A673 (cell line): ENCODE data around the gene MSMO1. TPM values are rescaled to one million over a fixed set of nuclear protein-coding genes. Genes with fewer than 3 reads are reported as not detected.
A peak's percentile ranks its signal among the peaks of the same experiment; 100 is the strongest.

Source experiments
- BruUV-seq: library from RNA; stranded (reverse); fragments of 400-500 nt; replicated peaks from 2 replicates; lab custom pipeline; 2021; lab: Mats Ljungman, UMichigan
- CTCF ChIA-PET: fragments of 300-600 bp; sonication (Branson Sonifier 250); formaldehyde crosslinking; loops from one replicate; lab custom pipeline; 2022; ENCODE audit warnings: antibody characterized with exemption; lab: Charles Lee
- POLR2A ChIA-PET: fragments of 300-600 bp; sonication (Branson Sonifier 250); formaldehyde crosslinking; loops from one replicate; lab custom pipeline; 2022; ENCODE audit warnings: antibody characterized with exemption; ENCODE audit not compliant: low non-redundant PET; lab: Charles Lee
- DNase-seq: peaks from one replicate; pipeline ENCODE4 v3.0.0-alpha.2; 2015; ENCODE audit warnings: low spot score
- H3K27ac ChIP-seq: fragments of 200-600 bp; sonication (generic); 2 replicates; pipeline ENCODE4 v1.5.1; 2016; ENCODE audit warnings: mixed run types, low read depth, mild to moderate bottlenecking, mixed read lengths, antibody characterized with exemption, low read length; ENCODE audit not compliant: poor library complexity, severe bottlenecking
- H3K27me3 ChIP-seq: fragments of 200-600 bp; sonication (generic); replicated peaks from 2 replicates; pipeline ENCODE4 v1.6.1; 2017; ENCODE audit warnings: mixed run types, low read depth, mild to moderate bottlenecking, mixed read lengths, antibody characterized with exemption, low read length; ENCODE audit not compliant: insufficient read depth, poor library complexity
- H3K36me3 ChIP-seq: fragments of 200-600 bp; sonication (generic); 2 replicates; pipeline ENCODE4 v1.6.1; 2016; ENCODE audit warnings: mixed run types, mild to moderate bottlenecking, mixed read lengths, antibody characterized with exemption, low read length; ENCODE audit not compliant: insufficient read depth, poor library complexity, severe bottlenecking
- H3K4me1 ChIP-seq: fragments of 200-600 bp; sonication (generic); 2 replicates; pipeline ENCODE4 v1.6.1; 2017; ENCODE audit warnings: mixed run types, mild to moderate bottlenecking, mixed read lengths, antibody characterized with exemption, low read length; ENCODE audit not compliant: insufficient read depth, poor library complexity, severe bottlenecking
- H3K4me3 ChIP-seq: fragments of 200-600 bp; sonication (generic); 2 replicates; pipeline ENCODE4 v1.5.1; 2016; ENCODE audit warnings: low read depth, mixed run types, mild to moderate bottlenecking, mixed read lengths, low read length; ENCODE audit not compliant: poor library complexity, severe bottlenecking
- H3K9me3 ChIP-seq: fragments of 200-600 bp; sonication (generic); 2 replicates; pipeline ENCODE4 v1.6.1; 2016; ENCODE audit warnings: mixed run types, low read depth, mild to moderate bottlenecking, mixed read lengths, antibody characterized with exemption, low read length; ENCODE audit not compliant: poor library complexity, severe bottlenecking
- EZH2 ChIP-seq: fragments of 200-600 bp; sonication (generic); IDR thresholded peaks from 2 replicates; pipeline ENCODE4 v1.6.1; 2017; ENCODE audit warnings: borderline replicate concordance, low read depth, mild to moderate bottlenecking, mixed read lengths, antibody characterized with exemption, low read length; ENCODE audit not compliant: poor library complexity, severe bottlenecking
- intact Hi-C: fragments of 100-400 bp; cut with micrococcal nuclease; formaldehyde crosslinking; loops from one replicate; pipeline ENCODE4 v1.10.0; 2022; ENCODE audit not compliant: unreplicated experiment
- total RNA-seq: library from RNA; stranded (reverse); gene quantifications from 2 replicates; pipeline ENCODE4 v1.2.3, GENCODE V29; 2021
- TF ChIP-seq, protein P1 (sequence below): fragments of 300-800, 200-600 bp; sonication (generic); conservative IDR thresholded peaks from 2 replicates; pipeline ENCODE4 v1.5.1; 2017; ENCODE audit warnings: low read depth, mild to moderate bottlenecking, antibody characterized with exemption, low read length, moderate library complexity, mixed read lengths

The MSMO1 gene
- total RNA-seq, 1 experiment from 2014 or later = 137 TPM

DNA sequence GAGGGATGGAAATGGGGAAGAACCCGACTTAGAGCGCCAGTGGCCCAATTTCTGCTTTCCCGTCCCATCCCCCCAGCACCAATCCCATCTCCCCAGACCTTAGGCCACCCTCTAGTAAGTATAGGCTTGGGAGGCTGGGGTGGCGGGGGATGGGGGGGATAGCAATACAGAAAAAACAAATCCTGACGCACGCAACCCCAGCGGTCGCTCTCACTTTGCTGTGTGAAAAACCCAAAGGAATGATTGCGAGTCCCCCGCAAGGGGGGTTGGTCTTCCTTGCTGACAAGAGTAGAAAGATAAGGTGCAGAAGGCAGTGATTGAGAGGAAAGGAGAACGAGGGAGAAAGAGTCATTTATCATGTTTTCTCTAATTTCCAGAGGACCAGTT is 52.2 kb downstream of the MSMO1 start:
- no peak overlapping the region for H3K27ac ChIP-seq
- intact Hi-C loops = loop anchor here (5.0 kb wide), 1 partner anchor 83 kb away; no protein-coding TSS in a partner anchor
- DNase-seq = no peak
- POLR2A ChIA-PET = no interaction called here
- CTCF ChIA-PET = no interaction called here
- peak overlapping the region; percentile 64 for H3K4me3 ChIP-seq
- H3K9me3 ChIP-seq = no peaks in the 10 kb centered on the region
- H3K27me3 ChIP-seq = no peaks in the 10 kb centered on the region
- H3K36me3 ChIP-seq = no peaks in the 10 kb centered on the region
- peaks cover 26% of the 10 kb centered on the region for H3K4me1 ChIP-seq
- no peak for TF ChIP-seq EZH2
- TF ChIP-seq, protein P1, sequence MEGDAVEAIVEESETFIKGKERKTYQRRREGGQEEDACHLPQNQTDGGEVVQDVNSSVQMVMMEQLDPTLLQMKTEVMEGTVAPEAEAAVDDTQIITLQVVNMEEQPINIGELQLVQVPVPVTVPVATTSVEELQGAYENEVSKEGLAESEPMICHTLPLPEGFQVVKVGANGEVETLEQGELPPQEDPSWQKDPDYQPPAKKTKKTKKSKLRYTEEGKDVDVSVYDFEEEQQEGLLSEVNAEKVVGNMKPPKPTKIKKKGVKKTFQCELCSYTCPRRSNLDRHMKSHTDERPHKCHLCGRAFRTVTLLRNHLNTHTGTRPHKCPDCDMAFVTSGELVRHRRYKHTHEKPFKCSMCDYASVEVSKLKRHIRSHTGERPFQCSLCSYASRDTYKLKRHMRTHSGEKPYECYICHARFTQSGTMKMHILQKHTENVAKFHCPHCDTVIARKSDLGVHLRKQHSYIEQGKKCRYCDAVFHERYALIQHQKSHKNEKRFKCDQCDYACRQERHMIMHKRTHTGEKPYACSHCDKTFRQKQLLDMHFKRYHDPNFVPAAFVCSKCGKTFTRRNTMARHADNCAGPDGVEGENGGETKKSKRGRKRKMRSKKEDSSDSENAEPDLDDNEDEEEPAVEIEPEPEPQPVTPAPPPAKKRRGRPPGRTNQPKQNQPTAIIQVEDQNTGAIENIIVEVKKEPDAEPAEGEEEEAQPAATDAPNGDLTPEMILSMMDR = no peak
- BruUV-seq = no TSS peak

DNA sequence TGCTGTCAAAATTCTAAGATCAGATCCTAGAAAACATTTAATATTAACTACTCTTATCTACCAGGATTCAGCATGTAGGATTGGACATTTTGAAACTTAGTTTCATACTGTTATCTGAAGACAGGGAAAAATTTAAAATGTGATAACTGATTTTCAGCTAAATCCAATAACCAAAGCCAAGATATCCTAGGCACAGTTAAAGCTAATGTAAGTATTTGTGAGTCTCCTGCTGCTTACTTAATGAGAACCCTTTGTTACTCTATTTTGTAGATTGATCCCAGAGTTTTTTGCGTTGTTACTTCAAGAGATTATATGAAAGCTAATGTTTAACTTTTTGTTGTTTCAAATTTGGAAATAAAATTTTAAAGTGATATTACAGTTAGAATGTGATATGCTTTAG is 53.3 kb downstream of the MSMO1 start:
- BruUV-seq = no TSS peak
- Histone ChIP-seq H3K4me3 (no peak overlapping the region), H3K9me3 (no peaks in the 10 kb centered on the region), H3K27ac (no peak overlapping the region), H3K4me1 (peaks cover 32% of the 10 kb centered on the region), H3K36me3 (no peaks in the 10 kb centered on the region), H3K27me3 (no peaks in the 10 kb centered on the region)
- CTCF ChIA-PET = no interaction called here
- no peak for TF ChIP-seq EZH2
- TF ChIP-seq, protein P1 = no peak
- POLR2A ChIA-PET = no interaction called here
- no peak for DNase-seq
- intact Hi-C loops = no loop called here

DNA sequence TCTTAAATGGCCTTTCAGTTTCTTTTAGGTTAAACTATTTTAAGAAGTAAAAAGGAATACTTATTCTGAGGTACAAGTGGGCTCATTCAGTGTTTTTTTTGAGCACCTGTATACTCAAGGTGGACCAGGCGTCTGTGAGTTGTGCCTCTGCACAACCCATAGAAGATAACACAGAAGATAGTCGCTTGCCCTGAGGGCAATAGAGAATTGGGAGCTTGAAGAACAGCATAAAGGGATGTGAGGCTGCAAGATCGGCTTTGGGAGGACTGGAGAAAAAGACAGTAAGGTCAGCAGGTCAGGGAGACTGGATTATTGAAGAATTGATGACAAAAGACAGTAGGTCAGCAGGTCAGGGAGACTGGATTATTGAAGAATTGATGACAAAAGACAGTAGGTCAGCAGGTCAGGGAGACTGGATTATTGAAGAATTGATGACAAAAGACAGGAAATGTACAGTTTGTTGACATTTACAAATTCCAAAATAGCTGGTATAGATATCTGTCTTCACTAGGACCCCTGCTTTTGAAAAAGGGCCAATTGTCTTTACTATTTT is 54.4 kb downstream of the MSMO1 start:
- DNase-seq = no peak
- TF ChIP-seq EZH2 = no peak
- TF ChIP-seq, protein P1 = no peak
- Histone ChIP-seq H3K27me3 (no peaks in the 10 kb centered on the region), H3K36me3 (no peaks in the 10 kb centered on the region), H3K27ac (no peak overlapping the region), H3K9me3 (no peaks in the 10 kb centered on the region), H3K4me1 (peaks cover 34% of the 10 kb centered on the region), H3K4me3 (no peak overlapping the region)
- CTCF ChIA-PET = no interaction called here
- POLR2A ChIA-PET = no interaction called here
- BruUV-seq = no TSS peak
- intact Hi-C loops = no loop called here
